Trophoblast cell (in vitro differentiated cells and primary cell): ENCODE measurements around the gene OPN5.

Experiments used
- DNase-seq, 2 donors: peaks; one replicate each; pipeline ENCODE4 v3.0.0-alpha.2; 2016
- H2AFZ ChIP-seq: 2 replicates; pipeline ENCODE4 v1.6.1; 2013; ENCODE audit warnings: low read length, moderate library complexity, mild to moderate bottlenecking; ENCODE audit not compliant: insufficient read depth, poor library complexity
- H2AK5ac ChIP-seq: 2 replicates; pipeline ENCODE4 v1.6.1; 2013; ENCODE audit warnings: mild to moderate bottlenecking, low read length
- H2BK120ac ChIP-seq: 2 replicates; pipeline ENCODE4 v1.6.1; 2013; ENCODE audit warnings: low read length, mild to moderate bottlenecking, moderate library complexity; ENCODE audit not compliant: insufficient read depth, poor library complexity
- H2BK12ac ChIP-seq: 2 replicates; pipeline ENCODE4 v1.6.1; 2013; ENCODE audit warnings: mild to moderate bottlenecking, low read length, moderate library complexity
- H2BK5ac ChIP-seq: 2 replicates; pipeline ENCODE4 v1.6.1; 2013; ENCODE audit warnings: low read length, low read depth, moderate library complexity, mild to moderate bottlenecking; ENCODE audit not compliant: poor library complexity
- H3K14ac ChIP-seq: 2 replicates; pipeline ENCODE4 v1.6.1; 2013; ENCODE audit warnings: mild to moderate bottlenecking, low read length
- H3K18ac ChIP-seq: 2 replicates; pipeline ENCODE4 v1.6.1; 2013; ENCODE audit warnings: mild to moderate bottlenecking, low read length
- H3K23ac ChIP-seq: 2 replicates; pipeline ENCODE4 v1.6.1; 2013; ENCODE audit warnings: low read length
- H3K27ac ChIP-seq: 2 replicates; pipeline ENCODE4 v1.5.1; 2013; ENCODE audit warnings: low read depth, mild to moderate bottlenecking, inconsistent platforms, low read length, moderate library complexity
- H3K27me3 ChIP-seq: 2 replicates; pipeline ENCODE4 v1.6.1; 2013; ENCODE audit warnings: inconsistent platforms, mild to moderate bottlenecking, low read length, moderate library complexity; ENCODE audit not compliant: insufficient read depth
- H3K36me3 ChIP-seq, 2 experiments: 1 replicate in 1 of 2; 2 replicates in 1 of 2; pipeline ENCODE4 v1.6.1; 2013; ENCODE audit warnings: low read length in 2 of 2, mild to moderate bottlenecking in 2 of 2, moderate library complexity in 1 of 2; ENCODE audit not compliant: insufficient read depth in 2 of 2, control insufficient read depth in 1 of 2
- H3K4ac ChIP-seq: 2 replicates; pipeline ENCODE4 v1.6.1; 2013; ENCODE audit warnings: low read depth, mild to moderate bottlenecking, low read length, moderate library complexity
- H3K4me1 ChIP-seq, 2 experiments: 1 replicate in 1 of 2; 2 replicates in 1 of 2; pipeline ENCODE4 v1.6.1; 2013; ENCODE audit warnings: low read length in 2 of 2, mild to moderate bottlenecking in 2 of 2, moderate library complexity in 1 of 2; ENCODE audit not compliant: insufficient read depth in 2 of 2, control insufficient read depth in 1 of 2
- H3K4me2 ChIP-seq: 2 replicates; pipeline ENCODE4 v1.6.1; 2013; ENCODE audit warnings: inconsistent platforms, mild to moderate bottlenecking, low read length, moderate library complexity
- H3K4me3 ChIP-seq: 2 replicates; pipeline ENCODE4 v1.5.1; 2013; ENCODE audit warnings: mild to moderate bottlenecking, low read depth, low read length, inconsistent platforms
- H3K79me1 ChIP-seq: one replicate; pipeline ENCODE4 v1.6.1; 2013; ENCODE audit warnings: low read length
- H3K79me2 ChIP-seq: 2 replicates; pipeline ENCODE4 v1.6.1; 2013; ENCODE audit warnings: low read length, mild to moderate bottlenecking; ENCODE audit not compliant: control insufficient read depth, insufficient read depth, poor library complexity
- H3K9ac ChIP-seq: 2 replicates; pipeline ENCODE4 v1.6.1; 2013; ENCODE audit warnings: mild to moderate bottlenecking, low read length
- H3K9me3 ChIP-seq: 2 replicates; pipeline ENCODE4 v1.6.1; 2013; ENCODE audit warnings: low read depth, mild to moderate bottlenecking, control low read depth, inconsistent platforms, low read length; ENCODE audit not compliant: insufficient read depth
- H4K12ac ChIP-seq: 2 replicates; pipeline ENCODE4 v1.6.1; 2013; ENCODE audit warnings: low read depth, mild to moderate bottlenecking, low read length, moderate library complexity
- H4K8ac ChIP-seq: 2 replicates; pipeline ENCODE4 v1.6.1; 2013; ENCODE audit warnings: low read depth, mild to moderate bottlenecking, low read length, moderate library complexity
- H4K91ac ChIP-seq: one replicate; pipeline ENCODE4 v1.6.1; 2013; ENCODE audit warnings: low read depth, mild to moderate bottlenecking, low read length, moderate library complexity
- WGBS: extraction: QIAGEN DNeasy Blood & Tissue Kit; methylation state at CpG from one replicate; pipeline ENCODE4 v1.1.7; 2013; ENCODE audit warnings: missing lambda C conversion rate; ENCODE audit not compliant: insufficient read length, insufficient coverage; ENCODE audit errors: extremely low coverage; 5-methylcytosine and 5-hydroxymethylcytosine counted together

Gene OPN5

GRCh38 chr6:47854971-47855370 lies 73.1 kb downstream of the OPN5 start:
- DNase-seq, result no peak
- Histone ChIP-seq H4K91ac (no peak overlapping the region), H2AK5ac (no peak overlapping the region), H4K12ac (no peak overlapping the region), H3K27me3 (no peaks in the 10 kb centered on the region), H3K18ac (no peak overlapping the region), H2AFZ (no peak overlapping the region), H2BK120ac (no peak overlapping the region), H3K9ac (no peak overlapping the region), H3K4me2 (no peak overlapping the region), H2BK12ac (no peak overlapping the region), H3K9me3 (no peaks in the 10 kb centered on the region), H3K36me3 (no peaks in the 10 kb centered on the region), H3K4me1 (no peaks in the 10 kb centered on the region), H3K4me3 (no peak overlapping the region), H3K79me1 (no peaks in the 10 kb centered on the region), H3K4ac (no peak overlapping the region), H2BK5ac (no peak overlapping the region), H3K79me2 (no peaks in the 10 kb centered on the region), H3K23ac (no peak overlapping the region), H4K8ac (no peak overlapping the region), H3K14ac (no peak overlapping the region), H3K27ac (no peak overlapping the region)
- WGBS, result no CpG with 5 or more reads among the region's 1 CpG

- H3K23ac ChIP-seq, result no peak overlapping the region
- no peak overlapping the region for H3K18ac ChIP-seq
- no peak overlapping the region for H2AFZ ChIP-seq
- no peak for DNase-seq
- no peak overlapping the region for H3K9ac ChIP-seq
- H2AK5ac ChIP-seq, result no peak overlapping the region
- H2BK120ac ChIP-seq, result no peak overlapping the region
- H3K27ac ChIP-seq, result no peak overlapping the region
- no peaks in the 10 kb centered on the region for H3K36me3 ChIP-seq
- no peak overlapping the region for H3K4me2 ChIP-seq
- no peaks in the 10 kb centered on the region for H3K4me1 ChIP-seq
- no peak overlapping the region for H4K91ac ChIP-seq
- no peaks in the 10 kb centered on the region for H3K9me3 ChIP-seq
- no peaks in the 10 kb centered on the region for H3K79me1 ChIP-seq
- H4K8ac ChIP-seq, result no peak overlapping the region
- H2BK5ac ChIP-seq, result no peak overlapping the region
- H4K12ac ChIP-seq, result no peak overlapping the region
- H3K14ac ChIP-seq, result no peak overlapping the region
- no peak overlapping the region for H3K4ac ChIP-seq
- WGBS, result no CpG with 5 or more reads among the region's 1 CpG
- H3K27me3 ChIP-seq, result no peaks in the 10 kb centered on the region
- no peak overlapping the region for H3K4me3 ChIP-seq
- H2BK12ac ChIP-seq, result no peak overlapping the region
- no peaks in the 10 kb centered on the region for H3K79me2 ChIP-seq
Measured at GRCh38 chr6:47859175-47859574, 77.3 kb downstream of the OPN5 start.

GRCh38 chr6:47862731-47863130 lies 80.9 kb downstream of the OPN5 start:
- Histone ChIP-seq H3K79me1 (no peaks in the 10 kb centered on the region), H3K9ac (no peak overlapping the region)

GRCh38 chr6:47865206-47865605 lies 83.4 kb downstream of the OPN5 start:
- Histone ChIP-seq H3K4me1 (no peaks in the 10 kb centered on the region), H3K9me3 (no peaks in the 10 kb centered on the region), H3K4ac (no peak overlapping the region), H3K79me1 (no peaks in the 10 kb centered on the region), H4K91ac (no peak overlapping the region), H2BK120ac (no peak overlapping the region), H4K12ac (no peak overlapping the region), H2AFZ (no peak overlapping the region), H3K27me3 (no peaks in the 10 kb centered on the region), H3K18ac (no peak overlapping the region), H2BK5ac (no peak overlapping the region), H3K36me3 (no peaks in the 10 kb centered on the region), H4K8ac (no peak overlapping the region), H2AK5ac (no peak overlapping the region), H3K4me3 (no peak overlapping the region), H3K79me2 (no peaks in the 10 kb centered on the region), H2BK12ac (no peak overlapping the region), H3K14ac (no peak overlapping the region), H3K23ac (no peak overlapping the region), H3K9ac (no peak overlapping the region), H3K27ac (no peak overlapping the region), H3K4me2 (no peak overlapping the region)
- no peak for DNase-seq
- no CpG with 5 or more reads among the region's 2 CpGs for WGBS

More at GRCh38 chr6:47862731-47863130, 80.9 kb downstream of the OPN5 start:
- no peak overlapping the region for H2BK5ac ChIP-seq
- H3K27me3 ChIP-seq, result no peaks in the 10 kb centered on the region
- no peak overlapping the region for H3K18ac ChIP-seq
- H3K23ac ChIP-seq, result no peak overlapping the region
- no peak overlapping the region for H2BK120ac ChIP-seq
- no peak overlapping the region for H3K4ac ChIP-seq
- H3K4me3 ChIP-seq, result no peak overlapping the region
- H3K9me3 ChIP-seq, result no peaks in the 10 kb centered on the region
- no peak overlapping the region for H2BK12ac ChIP-seq
- no peak overlapping the region for H4K8ac ChIP-seq
- no peaks in the 10 kb centered on the region for H3K36me3 ChIP-seq
- no peak overlapping the region for H3K14ac ChIP-seq
- H3K79me2 ChIP-seq, result no peaks in the 10 kb centered on the region
- no peak overlapping the region for H3K27ac ChIP-seq
- H2AK5ac ChIP-seq, result no peak overlapping the region
- H3K4me1 ChIP-seq, result no peaks in the 10 kb centered on the region
- no peak overlapping the region for H2AFZ ChIP-seq
- no peak overlapping the region for H3K4me2 ChIP-seq
- WGBS, result no CpG with 5 or more reads among the region's 1 CpG
- no peak overlapping the region for H4K91ac ChIP-seq
- DNase-seq, result no peak
- no peak overlapping the region for H4K12ac ChIP-seq
